PC-9 (cell line): Measurements from ENCODE around the gene CLCA1.

Source experiments
- CTCF ChIP-seq: fragments of 200-600 bp; sonication (generic); conservative IDR thresholded peaks from 2 replicates; pipeline ENCODE4 v1.6.1; 2017; ENCODE audit warnings: mixed run types, antibody characterized with exemption, mild to moderate bottlenecking, moderate library complexity
- EZH2 ChIP-seq: fragments of 200-600 bp; sonication (generic); IDR thresholded peaks from 2 replicates; pipeline ENCODE4 v1.8.0; 2017; ENCODE audit warnings: antibody characterized with exemption, low read depth

GRCh38 chr1:86507935-86508582, 39.3 kb downstream of the CLCA1 start:
- no peak for TF ChIP-seq EZH2
- TF ChIP-seq CTCF, result peak; percentile 72
